ENCODE results near the gene HMGB1. TPM values are rescaled to one million over a fixed set of nuclear protein-coding genes. Genes with fewer than 3 reads are reported as not detected.
"Not testable (repeated sequence)": the region's sequence is repeated elsewhere in the genome, so short reads cannot be mapped to it uniquely, and the experiment has no call there.

Gene HMGB1
- polyA plus RNA-seq, 1 donor from 2014 or later = 580 TPM

- no peak overlapping the region for H3K4me3 Mint-ChIP-seq
- H3K27me3 Mint-ChIP-seq = no peaks in the 10 kb centered on the region
- H3K9me3 Mint-ChIP-seq = no peaks in the 10 kb centered on the region
- H3K4me1 Mint-ChIP-seq = peaks cover 41 to 57% (median 42%) of the 10 kb centered on the region in 3 donors
- peak overlapping the region in 1 of 3 donors; percentile 68 for H3K27ac Mint-ChIP-seq
- peaks cover 5% of the 10 kb centered on the region for H3K36me3 Mint-ChIP-seq
Observed at GRCh38 chr13:30454991-30455390, 10.7 kb downstream of the HMGB1 start.

GRCh38 chr13:30453727-30454126, 12.0 kb downstream of the HMGB1 start:
- peak overlapping the region in 2 of 3 donors; percentile 3 to 26 for H3K27ac Mint-ChIP-seq
- H3K4me1 Mint-ChIP-seq = peaks cover 36 to 48% (median 37%) of the 10 kb centered on the region in 3 donors
- peaks cover 5% of the 10 kb centered on the region for H3K36me3 Mint-ChIP-seq
- H3K4me3 Mint-ChIP-seq = peak overlapping the region in 1 of 4 donors; percentile 80
- no peaks in the 10 kb centered on the region for H3K9me3 Mint-ChIP-seq
- no peaks in the 10 kb centered on the region for H3K27me3 Mint-ChIP-seq

GRCh38 chr13:30451476-30451875, 14.3 kb downstream of the HMGB1 start:
- peak overlapping the region in 1 of 3 donors; percentile 35 for H3K27ac Mint-ChIP-seq
- H3K4me1 Mint-ChIP-seq = peaks cover 33 to 39% (median 37%) of the 10 kb centered on the region in 3 donors
- not testable (repeated sequence) for H3K36me3 Mint-ChIP-seq

GRCh38 chr13:30450066-30450465, 15.7 kb downstream of the HMGB1 start:
- Mint-ChIP-seq H3K4me1 (peaks cover 35 to 43% (median 39%) of the 10 kb centered on the region in 3 donors), H3K4me3 (no peak overlapping the region), H3K36me3 (peaks cover 2% of the 10 kb centered on the region), H3K9me3 (no peaks in the 10 kb centered on the region), H3K27me3 (no peaks in the 10 kb centered on the region), H3K27ac (peak overlapping the region in 1 of 3 donors; percentile 92)

More at GRCh38 chr13:30451476-30451875, 14.3 kb downstream of the HMGB1 start:
- not testable (repeated sequence) for H3K4me3 Mint-ChIP-seq, H3K27me3 Mint-ChIP-seq, H3K9me3 Mint-ChIP-seq

- peak overlapping the region in 1 of 4 donors; percentile 49 for H3K4me3 Mint-ChIP-seq
- H3K9me3 Mint-ChIP-seq = no peaks in the 10 kb centered on the region
- peaks cover 36 to 43% (median 37%) of the 10 kb centered on the region in 3 donors for H3K4me1 Mint-ChIP-seq
- H3K27me3 Mint-ChIP-seq = no peaks in the 10 kb centered on the region
- no peaks in the 10 kb centered on the region for H3K36me3 Mint-ChIP-seq
- peak overlapping the region in 1 of 3 donors; percentile 64 for H3K27ac Mint-ChIP-seq
Observed at GRCh38 chr13:30448441-30448840, 17.3 kb downstream of the HMGB1 start.

GRCh38 chr13:30446126-30446500, 19.6 kb downstream of the HMGB1 start:
- peak overlapping the region; percentile 88 to 97 (median 91) for H3K27ac Mint-ChIP-seq
- H3K4me3 Mint-ChIP-seq = peak overlapping the region; percentile 81 to 96 (median 90)
- peaks cover 38 to 48% (median 48%) of the 10 kb centered on the region in 3 donors for H3K4me1 Mint-ChIP-seq
- H3K36me3 Mint-ChIP-seq = no peaks in the 10 kb centered on the region
- no peaks in the 10 kb centered on the region for H3K9me3 Mint-ChIP-seq
- H3K27me3 Mint-ChIP-seq = no peaks in the 10 kb centered on the region

GRCh38 chr13:30443957-30444404, 21.8 kb downstream of the HMGB1 start:
- H3K9me3 Mint-ChIP-seq = no peaks in the 10 kb centered on the region
- peak overlapping the region; percentile 91 to 97 (median 94) for H3K27ac Mint-ChIP-seq
- H3K36me3 Mint-ChIP-seq = no peaks in the 10 kb centered on the region
- no peaks in the 10 kb centered on the region for H3K27me3 Mint-ChIP-seq
- H3K4me1 Mint-ChIP-seq = peaks cover 41 to 52% (median 50%) of the 10 kb centered on the region in 3 donors
- peak overlapping the region; percentile 67 to 96 (median 86) for H3K4me3 Mint-ChIP-seq

- Mint-ChIP-seq H3K4me1 (peaks cover 41 to 54% (median 51%) of the 10 kb centered on the region in 3 donors), H3K27ac (peak overlapping the region; percentile 91 to 97 (median 94)), H3K4me3 (peak overlapping the region; percentile 67 to 96 (median 86))
- H3K36me3 Mint-ChIP-seq, H3K27me3 Mint-ChIP-seq, H3K9me3 Mint-ChIP-seq: not testable (repeated sequence)
Observed at GRCh38 chr13:30443491-30443890, 22.2 kb downstream of the HMGB1 start.

GRCh38 chr13:30442926-30443325, 22.8 kb downstream of the HMGB1 start:
- peaks cover 41 to 52% (median 52%) of the 10 kb centered on the region in 3 donors for H3K4me1 Mint-ChIP-seq
- H3K9me3 Mint-ChIP-seq = no peaks in the 10 kb centered on the region
- no peaks in the 10 kb centered on the region for H3K36me3 Mint-ChIP-seq
- H3K27me3 Mint-ChIP-seq = no peaks in the 10 kb centered on the region
- peak overlapping the region; percentile 66 to 96 (median 80) for H3K4me3 Mint-ChIP-seq
- H3K27ac Mint-ChIP-seq = peak overlapping the region; percentile 68 to 97 (median 94)

- peak overlapping the region in 1 of 3 donors; percentile 58 for H3K27ac Mint-ChIP-seq
- H3K27me3 Mint-ChIP-seq = no peaks in the 10 kb centered on the region
- H3K4me1 Mint-ChIP-seq = peaks cover 31 to 40% (median 40%) of the 10 kb centered on the region in 3 donors
- no peaks in the 10 kb centered on the region for H3K36me3 Mint-ChIP-seq
- no peaks in the 10 kb centered on the region for H3K9me3 Mint-ChIP-seq
- H3K4me3 Mint-ChIP-seq = peak overlapping the region in 2 of 4 donors; percentile 4 to 72
Observed at GRCh38 chr13:30440910-30441703, 24.6 kb downstream of the HMGB1 start.

GRCh38 chr13:30438286-30438685, 27.4 kb downstream of the HMGB1 start:
- no peaks in the 10 kb centered on the region for H3K27me3 Mint-ChIP-seq
- no peaks in the 10 kb centered on the region for H3K9me3 Mint-ChIP-seq
- no peaks in the 10 kb centered on the region for H3K36me3 Mint-ChIP-seq
- peak overlapping the region in 1 of 3 donors; percentile 14 for H3K27ac Mint-ChIP-seq
- H3K4me3 Mint-ChIP-seq = no peak overlapping the region
- peaks cover 13 to 23% (median 18%) of the 10 kb centered on the region in 3 donors for H3K4me1 Mint-ChIP-seq

- Mint-ChIP-seq H3K9me3 (no peaks in the 10 kb centered on the region), H3K4me3 (no peak overlapping the region), H3K27ac (peak overlapping the region in 1 of 3 donors; percentile 64), H3K4me1 (peaks cover 7 to 15% (median 12%) of the 10 kb centered on the region in 3 donors), H3K36me3 (no peaks in the 10 kb centered on the region), H3K27me3 (no peaks in the 10 kb centered on the region)
Observed at GRCh38 chr13:30437177-30437576, 28.6 kb downstream of the HMGB1 start.

- H3K27me3 Mint-ChIP-seq = no peaks in the 10 kb centered on the region
- H3K27ac Mint-ChIP-seq = no peak overlapping the region
- no peak overlapping the region for H3K4me3 Mint-ChIP-seq
- no peaks in the 10 kb centered on the region for H3K36me3 Mint-ChIP-seq
- no peaks in the 10 kb centered on the region for H3K9me3 Mint-ChIP-seq
- H3K4me1 Mint-ChIP-seq = peaks cover 12 to 20% (median 13%) of the 10 kb centered on the region in 3 donors
Observed at GRCh38 chr13:30435911-30436451, 29.8 kb downstream of the HMGB1 start.

GRCh38 chr13:30431269-30431940, 34.3 kb downstream of the HMGB1 start:
- Mint-ChIP-seq H3K36me3 (no peaks in the 10 kb centered on the region), H3K4me1 (peaks cover 30 to 32% (median 32%) of the 10 kb centered on the region in 3 donors), H3K4me3 (peak overlapping the region in 2 of 4 donors; percentile 24 to 66), H3K27me3 (peaks cover 1% of the 10 kb centered on the region), H3K9me3 (peaks cover 0 to 2% (median 0%) of the 10 kb centered on the region in 3 donors), H3K27ac (peak overlapping the region in 1 of 3 donors; percentile 17)
